GM12891 (cell line): ENCODE data around the gene GSC2.
"Not testable (repeated sequence)": the region's sequence is repeated elsewhere in the genome, so short reads cannot be mapped to it uniquely, and the experiment has no call there.

Experiments
- DNase-seq: peaks from one replicate; pipeline ENCODE4 v3.0.0; 2011; ENCODE audit warnings: low spot score; ENCODE audit not compliant: insufficient read length
- FAIRE-seq: peaks from 2 replicates; lab custom pipeline; 2011; peaks lifted over from hg19 to GRCh38; lab: Jason Lieb, UNC
- PAX5 ChIP-seq: IDR thresholded peaks from 2 replicates; pipeline ENCODE4 v1.6.1; 2011; ENCODE audit warnings: low read length, moderate library complexity, mild to moderate bottlenecking; ENCODE audit not compliant: insufficient read depth, severe bottlenecking
- POLR2A ChIP-seq: IDR thresholded peaks from 2 replicates; pipeline ENCODE4 v1.6.1; 2011; ENCODE audit warnings: low read depth, low read length, control low read depth
- POLR2AphosphoS5 ChIP-seq: IDR thresholded peaks from 2 replicates; pipeline ENCODE4 v1.6.1; 2011; ENCODE audit warnings: low read depth, low read length, control low read depth
- POU2F2 ChIP-seq: IDR thresholded peaks from 2 replicates; pipeline ENCODE4 v1.6.1; 2011; ENCODE audit warnings: low read depth, mild to moderate bottlenecking, control low read depth, low read length, moderate library complexity
- SPI1 ChIP-seq: IDR thresholded peaks from 2 replicates; pipeline ENCODE4 v1.6.1; 2011; ENCODE audit warnings: low read depth, low read length, control low read depth
- TAF1 ChIP-seq: IDR thresholded peaks from 2 replicates; pipeline ENCODE4 v1.6.1; 2011; ENCODE audit warnings: low read depth, low read length, control low read depth

The GSC2 gene

DNA sequence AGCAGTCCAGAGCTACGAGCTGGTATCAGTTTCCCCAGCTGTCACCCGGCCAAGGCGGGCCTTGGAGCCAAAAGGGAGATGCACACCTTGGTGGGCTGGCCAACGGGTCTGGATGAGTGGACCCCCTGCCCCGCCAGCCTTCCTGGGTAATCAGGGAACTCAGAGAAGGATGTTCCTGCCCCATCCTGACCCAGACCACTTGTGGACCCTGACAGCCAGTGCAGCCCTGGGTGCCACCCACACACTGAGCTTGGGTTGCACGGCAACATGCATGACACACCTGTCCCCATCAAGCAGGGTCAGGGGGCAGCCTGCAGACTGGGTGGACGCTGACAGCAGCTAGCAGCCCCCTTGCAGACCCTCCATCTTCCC, 19.8 kb upstream of the GSC2 start:
- FAIRE-seq: no peak
- no peak for TF ChIP-seq TAF1
- no peak for TF ChIP-seq POLR2A
- TF ChIP-seq SPI1: no peak
- no peak for TF ChIP-seq POU2F2
- no peak for TF ChIP-seq POLR2AphosphoS5
- TF ChIP-seq PAX5: no peak
- DNase-seq: no peak

DNA sequence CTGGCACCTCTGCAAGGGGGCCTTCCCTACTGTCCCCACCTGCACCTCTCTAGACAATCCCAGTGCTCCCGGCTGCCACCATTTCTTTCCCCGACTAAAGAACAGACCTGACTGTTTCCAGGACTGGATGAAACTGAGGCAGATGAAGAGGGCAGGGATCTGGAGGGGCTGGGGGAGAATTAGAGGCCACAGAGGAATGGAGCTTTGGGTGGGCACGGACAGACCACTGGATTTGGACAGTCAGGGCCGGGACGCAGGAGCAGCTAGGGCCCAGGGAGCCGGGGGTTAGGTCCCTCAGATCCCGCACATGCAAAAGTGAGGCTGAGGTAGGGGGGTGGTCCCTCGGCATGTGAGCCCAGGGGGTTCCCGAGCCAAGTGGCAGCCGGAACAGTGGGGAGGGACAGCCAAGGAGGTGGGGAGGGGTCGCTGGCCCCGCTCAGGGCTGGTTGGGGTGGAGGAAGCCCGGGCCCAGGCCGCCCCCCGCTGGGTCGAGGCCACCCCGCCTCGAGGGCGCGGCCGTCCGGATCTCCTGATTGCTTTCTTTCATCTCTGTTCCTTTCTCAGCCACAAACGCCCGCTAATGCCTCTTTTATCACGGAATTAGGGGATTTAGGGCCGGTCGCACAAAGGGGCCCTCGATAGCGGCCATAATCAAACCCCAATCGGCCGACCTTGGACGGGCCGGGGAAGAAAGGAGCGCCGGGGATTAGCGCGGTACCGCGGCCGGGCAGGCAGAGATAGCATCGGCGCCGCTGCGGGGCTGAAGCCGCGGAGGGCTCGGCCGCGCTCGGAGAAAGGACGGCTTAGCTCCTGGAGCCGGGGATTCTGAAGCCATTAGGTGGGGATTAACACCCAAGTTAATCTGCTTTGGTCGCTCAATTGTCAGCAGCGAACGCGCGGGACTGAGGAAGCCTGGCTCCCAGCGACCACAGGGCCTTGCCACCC, 19.2 kb upstream of the GSC2 start:
- FAIRE-seq: no peak
- no peak for DNase-seq
- no peak for TF ChIP-seq POU2F2
- no peak for TF ChIP-seq POLR2AphosphoS5
- no peak for TF ChIP-seq POLR2A
- TF ChIP-seq PAX5: no peak
- no peak for TF ChIP-seq SPI1
- TF ChIP-seq TAF1: no peak

DNA sequence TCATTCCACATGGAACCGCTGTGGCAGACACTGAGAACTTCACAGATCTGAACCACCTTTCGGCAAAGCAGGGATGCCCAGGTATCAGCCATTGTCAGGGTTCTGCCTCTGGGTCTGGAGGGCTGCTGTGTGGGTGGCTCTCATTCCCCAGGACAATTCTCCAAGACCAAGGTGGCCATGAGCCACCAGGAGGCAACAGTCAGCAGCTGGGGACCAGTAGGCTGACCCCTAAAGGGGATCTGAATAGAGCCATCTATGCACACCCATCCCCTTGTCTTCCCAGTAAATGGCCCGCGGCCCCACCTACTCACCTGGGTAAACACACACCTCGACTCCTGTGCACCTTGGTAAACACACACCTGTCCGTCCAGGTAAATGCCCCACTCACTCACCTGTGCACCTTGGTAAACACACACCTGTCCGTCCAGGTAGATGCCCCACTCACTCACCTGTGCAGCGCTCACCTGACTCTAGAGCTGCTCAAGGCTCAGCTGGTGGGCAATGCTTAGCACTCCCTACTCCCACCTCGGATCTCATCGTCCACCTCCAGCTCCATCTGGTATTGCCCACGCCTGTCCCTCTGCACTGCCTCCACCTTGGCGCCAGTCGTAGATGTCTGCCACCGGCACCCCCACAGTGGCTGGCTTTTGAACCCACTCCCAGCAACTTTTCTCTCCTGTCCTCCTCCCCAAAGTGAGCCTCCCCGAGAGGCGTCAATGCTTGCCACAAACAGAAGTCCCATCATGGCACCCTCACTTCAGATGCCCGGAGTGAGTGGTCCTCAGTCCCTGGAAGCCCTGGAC, 18.2 kb upstream of the GSC2 start:
- FAIRE-seq: no peak
- TF ChIP-seq SPI1 (no peak), POLR2AphosphoS5 (no peak), TAF1 (no peak), POLR2A (no peak), PAX5 (no peak), POU2F2 (no peak)
- no peak for DNase-seq

DNA sequence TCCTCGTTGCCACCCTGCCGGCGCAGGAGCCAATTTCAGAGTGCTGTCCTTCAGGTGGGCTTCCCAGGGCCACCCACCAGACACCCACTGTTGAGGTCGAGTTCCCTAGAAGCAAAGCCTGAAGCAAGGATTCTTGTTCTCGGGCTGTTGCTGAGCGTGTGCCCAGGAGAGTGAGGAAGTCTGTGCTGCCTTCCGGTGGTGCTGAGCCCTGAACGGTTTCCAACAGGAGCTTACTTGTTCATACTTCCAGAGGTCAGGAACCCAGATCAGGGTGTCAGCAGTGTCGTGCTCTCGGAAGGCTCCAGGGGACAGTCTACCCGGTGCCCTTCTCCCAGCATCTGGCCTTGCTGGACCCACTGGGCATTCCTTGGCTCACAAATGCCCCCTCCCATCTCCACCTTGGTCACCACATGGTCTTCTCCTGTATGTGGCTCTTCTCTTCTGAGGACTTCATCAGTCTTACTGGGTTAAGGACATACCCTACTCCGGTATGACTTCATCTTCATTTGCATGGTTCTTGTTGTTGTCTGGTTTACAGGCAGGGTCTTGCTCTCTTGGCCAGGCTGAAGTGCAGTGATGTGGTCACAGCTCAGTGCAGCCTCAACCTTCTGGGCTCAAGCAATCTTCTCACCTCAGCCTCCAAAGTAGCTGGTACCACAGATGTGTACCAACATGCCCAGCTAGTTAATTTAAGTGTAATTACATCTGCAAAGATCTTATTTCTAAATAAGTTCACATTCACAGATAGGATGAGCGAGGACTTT, 17.2 kb upstream of the GSC2 start:
- no peak for FAIRE-seq
- no peak for DNase-seq
- TF ChIP-seq POLR2A (no peak), TAF1 (no peak), POU2F2 (no peak), POLR2AphosphoS5 (no peak), PAX5 (no peak), SPI1 (no peak)

DNA sequence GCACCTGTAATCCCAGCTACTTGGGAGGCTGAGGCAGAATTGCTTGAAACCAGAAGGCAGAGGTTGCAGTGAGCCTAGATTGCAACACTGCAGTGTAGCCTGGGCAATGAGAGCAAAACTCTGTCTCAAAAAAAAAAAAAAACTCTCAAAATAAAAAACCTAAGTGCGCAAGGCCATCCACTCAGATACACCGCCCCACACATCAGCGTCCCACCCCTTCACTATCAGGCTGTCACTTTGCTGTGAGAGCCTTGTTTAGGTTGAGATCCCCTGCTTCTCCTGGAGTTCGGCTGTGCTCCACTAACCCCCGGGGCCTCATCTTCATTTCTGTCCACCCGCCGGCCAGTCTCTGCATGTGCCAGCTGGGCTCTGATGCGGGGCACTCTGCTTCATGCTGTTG, 16.3 kb upstream of the GSC2 start:
- DNase-seq (no peak), FAIRE-seq (no peak)
- TF ChIP-seq POLR2AphosphoS5 (no peak), SPI1 (no peak), PAX5 (no peak), POU2F2 (no peak), TAF1 (no peak), POLR2A (no peak)

DNA sequence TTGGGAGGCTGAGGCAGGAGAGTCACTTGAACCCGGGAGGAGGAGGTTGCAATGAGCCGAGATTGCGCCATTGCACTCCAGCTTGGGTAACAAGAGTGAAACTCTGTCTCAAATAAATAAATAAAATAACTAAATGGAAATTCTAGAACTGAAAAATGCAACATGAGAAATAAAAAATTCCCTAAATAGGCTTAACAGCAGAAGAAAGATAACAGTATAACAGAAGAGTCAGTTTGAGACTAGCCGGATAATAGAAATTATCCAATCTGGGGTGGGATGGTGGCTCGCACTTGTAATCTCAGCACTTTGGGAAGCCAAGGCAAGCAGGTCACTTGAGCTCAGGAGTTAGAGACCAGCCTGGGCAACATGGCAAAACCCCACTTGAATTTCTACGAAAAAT, 14.3 kb upstream of the GSC2 start:
- no peak for FAIRE-seq
- DNase-seq: no peak
- TF ChIP-seq TAF1: no peak
- TF ChIP-seq POU2F2: no peak
- no peak for TF ChIP-seq PAX5
- no peak for TF ChIP-seq POLR2AphosphoS5

DNA sequence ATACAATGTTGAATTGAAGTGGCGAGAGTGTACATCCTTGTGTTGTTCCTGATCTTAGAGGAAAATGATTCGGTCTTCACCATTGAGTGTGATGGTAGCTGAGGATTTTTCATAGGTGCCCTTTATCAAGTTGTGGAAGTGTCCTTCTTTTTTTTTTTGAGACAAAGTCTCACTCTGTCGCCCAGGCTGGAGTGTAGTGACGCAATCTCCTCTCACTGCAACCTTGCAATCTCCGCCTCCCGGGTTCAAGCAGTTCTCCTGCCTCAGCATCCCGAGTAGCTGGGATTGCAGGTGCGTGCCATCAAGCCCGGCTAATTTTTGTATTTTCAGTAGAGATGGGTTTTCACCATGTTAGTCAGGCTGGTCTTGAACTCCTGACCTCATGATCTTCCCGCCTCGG, 8.6 kb upstream of the GSC2 start:
- FAIRE-seq, DNase-seq: not testable (repeated sequence)

DNA sequence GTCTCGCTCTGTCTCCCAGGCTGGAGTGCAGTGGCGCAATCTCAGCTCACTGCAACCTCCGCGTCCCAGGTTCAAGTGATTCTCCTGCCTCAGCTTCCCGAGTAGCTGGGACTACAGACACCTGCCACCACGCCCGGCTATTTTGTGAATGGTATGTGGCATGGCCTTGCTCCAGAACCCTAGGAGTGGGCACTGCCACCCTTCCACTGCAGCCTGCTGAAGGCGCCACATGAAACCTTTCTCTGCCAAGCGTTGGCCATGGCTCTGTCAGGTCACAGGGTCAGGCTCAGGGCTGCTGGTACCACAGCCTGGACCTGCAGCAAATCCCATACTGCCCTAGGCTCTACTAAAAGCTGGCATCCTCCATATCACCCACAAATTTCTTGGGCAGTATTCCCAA, 6.0 kb upstream of the GSC2 start:
- FAIRE-seq, DNase-seq: not testable (repeated sequence)

DNA sequence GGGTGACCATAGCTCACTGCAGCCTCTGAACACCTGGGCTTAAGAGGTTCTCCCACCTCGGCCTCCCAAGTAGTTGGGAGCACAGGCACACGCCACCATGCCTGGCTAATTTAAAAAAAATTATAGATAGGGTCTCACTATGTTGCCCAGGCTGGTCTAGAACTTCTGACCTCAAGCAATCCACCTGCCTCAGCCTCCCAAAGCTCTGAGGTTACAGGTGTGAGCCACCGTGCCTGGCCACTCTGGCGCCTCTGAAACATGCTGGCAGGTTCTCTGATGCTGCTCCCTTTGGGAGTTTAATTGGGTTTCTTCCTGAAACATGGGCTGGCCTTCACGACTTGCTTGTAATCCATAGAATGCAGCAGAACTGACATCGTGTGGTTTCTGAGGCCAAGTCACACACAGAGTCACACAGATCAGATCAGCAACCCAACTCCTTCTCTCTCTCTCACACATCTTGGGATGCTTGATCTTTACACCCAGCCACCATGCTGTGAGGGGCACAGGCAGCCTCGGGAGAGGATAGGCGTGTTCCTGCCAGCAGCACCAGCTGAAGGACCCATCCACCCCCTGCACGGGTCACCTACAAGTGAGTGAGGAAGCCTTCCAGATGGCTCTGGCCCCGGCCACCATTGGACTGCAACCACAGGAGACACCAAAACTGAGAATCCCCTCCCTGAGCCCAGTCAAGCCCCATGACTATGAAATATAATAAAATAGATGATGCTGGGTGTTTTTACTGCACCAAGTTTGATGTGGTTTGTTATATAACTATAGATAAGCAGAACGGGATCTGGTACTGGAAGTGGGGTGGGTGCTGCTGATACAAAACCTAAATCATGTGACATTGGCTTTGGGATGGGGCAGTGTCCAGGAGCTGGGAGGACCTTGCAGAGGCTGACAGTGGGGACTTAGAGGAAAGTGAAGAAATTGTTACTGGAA, 3.1 kb upstream of the GSC2 start:
- FAIRE-seq (no peak), DNase-seq (no peak)
- TF ChIP-seq POLR2AphosphoS5 (no peak), PAX5 (no peak), SPI1 (no peak), POLR2A (no peak), POU2F2 (no peak), TAF1 (no peak)
